GM23248 (cell line): Measurements from ENCODE around the gene NTF3. TPM values are rescaled to one million over a fixed set of nuclear protein-coding genes. Genes with fewer than 3 reads are reported as not detected.

Experiments
- DNase-seq: peaks from one replicate; pipeline ENCODE4 v3.0.0-alpha.2; 2015
- H2AFZ ChIP-seq: fragments of 200-600 bp; sonication (generic); 2 replicates; pipeline ENCODE4 v1.6.1; 2016; ENCODE audit warnings: antibody characterized with exemption
- H3F3A ChIP-seq: fragments of 200-600 bp; sonication (generic); 2 replicates; pipeline ENCODE4 v1.6.1; 2016; ENCODE audit warnings: mild to moderate bottlenecking, antibody characterized with exemption, mixed run types; ENCODE audit not compliant: insufficient read depth
- H3K27ac ChIP-seq: fragments of 200-600 bp; sonication (generic); 2 replicates; pipeline ENCODE4 v1.5.1; 2016; ENCODE audit warnings: mild to moderate bottlenecking
- H3K27me3 ChIP-seq: fragments of 200-600 bp; sonication (generic); replicated peaks from 2 replicates; pipeline ENCODE4 v1.6.1; 2016; ENCODE audit warnings: mild to moderate bottlenecking; ENCODE audit not compliant: insufficient read depth
- H3K36me3 ChIP-seq: fragments of 200-600 bp; sonication (generic); 2 replicates; pipeline ENCODE4 v1.6.1; 2016; ENCODE audit warnings: low read depth, mild to moderate bottlenecking
- H3K4me1 ChIP-seq: fragments of 200-600 bp; sonication (generic); 2 replicates; pipeline ENCODE4 v1.6.1; 2016; ENCODE audit warnings: mild to moderate bottlenecking; ENCODE audit not compliant: insufficient read depth
- H3K4me2 ChIP-seq: fragments of 200-600 bp; sonication (generic); one replicate; pipeline ENCODE4 v1.6.1; 2016; ENCODE audit warnings: mild to moderate bottlenecking; ENCODE audit not compliant: unreplicated experiment
- H3K4me3 ChIP-seq: fragments of 200-600 bp; sonication (generic); 2 replicates; pipeline ENCODE4 v1.5.1; 2016; ENCODE audit warnings: mild to moderate bottlenecking
- H3K79me2 ChIP-seq: fragments of 200-600 bp; sonication (generic); 2 replicates; pipeline ENCODE4 v1.6.1; 2016; ENCODE audit warnings: mild to moderate bottlenecking; ENCODE audit not compliant: insufficient read depth
- H3K9ac ChIP-seq: fragments of 200-600 bp; sonication (generic); 2 replicates; pipeline ENCODE4 v1.6.1; 2016; ENCODE audit warnings: mild to moderate bottlenecking
- H3K9me2 ChIP-seq: fragments of 200-600 bp; sonication (generic); 2 replicates; pipeline ENCODE4 v1.6.1; 2016; ENCODE audit warnings: mixed run types, mild to moderate bottlenecking, moderate library complexity; ENCODE audit not compliant: insufficient read depth
- H3K9me3 ChIP-seq: fragments of 200-600 bp; sonication (generic); one replicate; pipeline ENCODE4 v1.6.1; 2017; ENCODE audit warnings: low read depth
- H4K20me1 ChIP-seq: fragments of 200-600 bp; sonication (generic); 2 replicates; pipeline ENCODE4 v1.6.0; 2016; ENCODE audit not compliant: insufficient read depth
- EZH2 ChIP-seq: fragments of 200-600 bp; sonication (generic); IDR thresholded peaks from 2 replicates; pipeline ENCODE4 v1.6.1; 2018; ENCODE audit warnings: antibody characterized with exemption, mild to moderate bottlenecking; ENCODE audit not compliant: insufficient read depth, poor library complexity, severe bottlenecking
- EZH2phosphoT487 ChIP-seq: fragments of 200-600 bp; sonication (generic); IDR thresholded peaks from 2 replicates; pipeline ENCODE4 v1.6.1; 2018; ENCODE audit warnings: antibody characterized with exemption, moderate library complexity, mild to moderate bottlenecking, low read depth; ENCODE audit not compliant: insufficient read depth
- WGBS, 2 experiments: methylation state at CpG; one replicate each; pipeline ENCODE4 v1.1.6; 2015 to 2017; ENCODE audit warnings: low lambda C conversion rate in 2 of 2, low coverage in 1 of 2; ENCODE audit errors: missing lambda C conversion rate in 2 of 2; 5-methylcytosine and 5-hydroxymethylcytosine counted together
- in situ Hi-C: fragments of 300-500 bp; cut with MboI; formaldehyde crosslinking; loops from 2 replicates; pipeline ENCODE4 v1.15.0; 2020
- polyA plus RNA-seq: library from polyadenylated mRNA; unstranded; fragments of >200 nt; fragmentation: Nextera tagmentation; extraction: Ambion mirVana; gene quantifications from 2 replicates; pipeline ENCODE4 v1.2.1, GENCODE V29; 2016
- total RNA-seq: library from RNA; depleted of rRNA; stranded (reverse); fragments of >200 nt; shearing (Covaris generic); gene quantifications from 2 replicates; pipeline ENCODE4 v1.2.3, GENCODE V29; 2014

NTF3 gene
- total and polyA plus RNA-seq, 2 experiments from 2014 or later, result 4.8 to 6.0 TPM

- no peak overlapping the region for H2AFZ ChIP-seq
- no peaks in the 10 kb centered on the region for H3K27me3 ChIP-seq
- no peak overlapping the region for H3K9ac ChIP-seq
- no peak overlapping the region for H3K4me3 ChIP-seq
- no peaks in the 10 kb centered on the region for H3K9me2 ChIP-seq
- TF ChIP-seq EZH2, result no peak
- H3F3A ChIP-seq, result no peaks in the 10 kb centered on the region
- H3K27ac ChIP-seq, result no peak overlapping the region
- in situ Hi-C loops, result no loop called here
- H3K9me3 ChIP-seq, result no peaks in the 10 kb centered on the region
- no peaks in the 10 kb centered on the region for H4K20me1 ChIP-seq
- no peaks in the 10 kb centered on the region for H3K36me3 ChIP-seq
- DNase-seq, result no peak
- no peaks in the 10 kb centered on the region for H3K4me1 ChIP-seq
- no peaks in the 10 kb centered on the region for H3K79me2 ChIP-seq
- H3K4me2 ChIP-seq, result no peak overlapping the region
- WGBS, 2 experiments, result 79 to 94% methylated on average over 5 of the region's 5 CpGs
Measured at GRCh38 chr12:5481645-5482044, 49.7 kb downstream of the NTF3 start.

GRCh38 chr12:5484426-5484825 lies 52.5 kb downstream of the NTF3 start:
- no peak for DNase-seq
- Histone ChIP-seq H3K9me3 (no peaks in the 10 kb centered on the region), H2AFZ (no peak overlapping the region), H3K27ac (no peak overlapping the region), H3K4me2 (no peak overlapping the region), H3K9ac (no peak overlapping the region), H3K4me1 (peaks cover 11% of the 10 kb centered on the region), H3K36me3 (no peaks in the 10 kb centered on the region), H4K20me1 (no peaks in the 10 kb centered on the region), H3K27me3 (no peaks in the 10 kb centered on the region), H3K79me2 (no peaks in the 10 kb centered on the region), H3K4me3 (no peak overlapping the region), H3F3A (no peaks in the 10 kb centered on the region), H3K9me2 (no peaks in the 10 kb centered on the region)
- no peak for TF ChIP-seq EZH2
- TF ChIP-seq EZH2phosphoT487, result no peak
- WGBS, 2 experiments, result 55 to 64% methylated on average over 6 of the region's 6 CpGs
- in situ Hi-C loops, result no loop called here

GRCh38 chr12:5485454-5485853 lies 53.5 kb downstream of the NTF3 start:
- Histone ChIP-seq H4K20me1 (no peaks in the 10 kb centered on the region), H3K79me2 (no peaks in the 10 kb centered on the region), H3K9ac (no peak overlapping the region), H3K4me1 (peaks cover 11% of the 10 kb centered on the region), H3K4me2 (no peak overlapping the region), H3K27me3 (no peaks in the 10 kb centered on the region), H2AFZ (no peak overlapping the region), H3K9me2 (no peaks in the 10 kb centered on the region), H3K9me3 (no peaks in the 10 kb centered on the region), H3K27ac (no peak overlapping the region), H3F3A (no peaks in the 10 kb centered on the region), H3K36me3 (no peaks in the 10 kb centered on the region), H3K4me3 (no peak overlapping the region)
- TF ChIP-seq EZH2 (no peak), EZH2phosphoT487 (no peak)
- in situ Hi-C loops, result no loop called here
- no peak for DNase-seq
- 42 to 44% methylated on average over 4 of the region's 4 CpGs for WGBS, 2 experiments

- no peaks in the 10 kb centered on the region for H3K9me2 ChIP-seq
- H3K9ac ChIP-seq, result no peak overlapping the region
- TF ChIP-seq EZH2phosphoT487 (no peak), EZH2 (no peak)
- no peak overlapping the region for H3K4me3 ChIP-seq
- in situ Hi-C loops, result no loop called here
- no peak overlapping the region for H3K4me2 ChIP-seq
- no peak for DNase-seq
- no peak overlapping the region for H3K27ac ChIP-seq
- H4K20me1 ChIP-seq, result no peaks in the 10 kb centered on the region
- H3K36me3 ChIP-seq, result no peaks in the 10 kb centered on the region
- no peaks in the 10 kb centered on the region for H3K27me3 ChIP-seq
- H2AFZ ChIP-seq, result no peak overlapping the region
- WGBS, 2 experiments, result 81 to 82% methylated on average over 7 of the region's 7 CpGs
- no peaks in the 10 kb centered on the region for H3K9me3 ChIP-seq
- H3K79me2 ChIP-seq, result no peaks in the 10 kb centered on the region
- no peaks in the 10 kb centered on the region for H3F3A ChIP-seq
- peaks cover 11% of the 10 kb centered on the region for H3K4me1 ChIP-seq
Measured at GRCh38 chr12:5487076-5487475, 55.2 kb downstream of the NTF3 start.

- in situ Hi-C loops, result no loop called here
- Histone ChIP-seq H2AFZ (no peak overlapping the region), H3F3A (no peaks in the 10 kb centered on the region), H4K20me1 (no peaks in the 10 kb centered on the region), H3K9me3 (no peaks in the 10 kb centered on the region), H3K36me3 (no peaks in the 10 kb centered on the region), H3K9me2 (no peaks in the 10 kb centered on the region), H3K27ac (no peak overlapping the region), H3K4me1 (peaks cover 11% of the 10 kb centered on the region), H3K79me2 (no peaks in the 10 kb centered on the region), H3K9ac (no peak overlapping the region), H3K4me3 (no peak overlapping the region), H3K27me3 (no peaks in the 10 kb centered on the region), H3K4me2 (no peak overlapping the region)
- TF ChIP-seq EZH2 (no peak), EZH2phosphoT487 (no peak)
- DNase-seq, result no peak
- 79 to 92% methylated on average over 6 of the region's 6 CpGs for WGBS, 2 experiments
Measured at GRCh38 chr12:5487948-5488625, 56.2 kb downstream of the NTF3 start.
